K562 (cell line): Measurements from ENCODE around the gene PLA2G2C. TPM values are rescaled to one million over a fixed set of nuclear protein-coding genes. Genes with fewer than 3 reads are reported as not detected.

Source experiments
- ARHGAP35 ChIP-seq: fragments of 450-650 bp; IDR thresholded peaks from 2 replicates; pipeline ENCODE4 v1.6.1; 2018; ENCODE audit not compliant: partially characterized antibody
- ARID2 ChIP-seq: fragments of 450-650 bp; IDR thresholded peaks from 2 replicates; pipeline ENCODE4 v1.6.1; 2017; ENCODE audit warnings: antibody characterized with exemption, mild to moderate bottlenecking
- ATF1 ChIP-seq, 2 experiments: fragments of 450-650 bp in 1 of 2; IDR thresholded peaks; 2 replicates each; pipeline ENCODE4 v1.6.1; 2016; ENCODE audit warnings: missing compliant biosample characterization in 1 of 2, missing genetic modification characterization in 1 of 2
- CBX8 ChIP-seq: fragments of 200-600 bp; sonication (generic); IDR thresholded peaks from 2 replicates; pipeline ENCODE4 v1.6.1; 2012; ENCODE audit warnings: borderline replicate concordance, mixed run types, low read depth, mild to moderate bottlenecking, moderate library complexity, mixed read lengths, low read length, control low read depth, inconsistent platforms; ENCODE audit not compliant: poor library complexity, severe bottlenecking; ENCODE audit errors: extremely low read depth
- CTCF ChIP-seq, 3 experiments: IDR thresholded peaks in 2 of 3; conservative IDR thresholded peaks in 1 of 3; 2 replicates each; pipeline ENCODE4 v1.5.1; 2011 to 2012; ENCODE audit warnings: low read length in 3 of 3, mild to moderate bottlenecking in 3 of 3, control low read depth in 2 of 3, improper control_type of control experiment in 1 of 3, inconsistent platforms in 1 of 3, low read depth in 1 of 3, mixed read lengths in 1 of 3, moderate library complexity in 1 of 3; ENCODE audit not compliant: insufficient read depth in 2 of 3
- DACH1 ChIP-seq: fragments of 450-650 bp; IDR thresholded peaks from 2 replicates; pipeline ENCODE4 v1.6.1; 2018; ENCODE audit not compliant: partially characterized antibody
- HNRNPK ChIP-seq: fragments of 200-400 bp; formaldehyde crosslinking; IDR thresholded peaks from one replicate; pipeline ENCODE4 v1.6.1; 2018; ENCODE audit warnings: mild to moderate bottlenecking, low read depth, low read length; ENCODE audit not compliant: poor library complexity, severe bottlenecking
- LEF1 ChIP-seq: fragments of 450-650 bp; IDR thresholded peaks from 2 replicates; pipeline ENCODE4 v1.6.1; 2016; ENCODE audit warnings: mild to moderate bottlenecking
- MEF2D ChIP-seq: conservative IDR thresholded peaks from 2 replicates; pipeline ENCODE4 v1.6.1; 2016; ENCODE audit warnings: low read depth, missing genetic modification characterization, missing compliant biosample characterization
- RFX5 ChIP-seq: IDR thresholded peaks from 2 replicates; pipeline ENCODE4 v1.6.1; 2011; ENCODE audit warnings: low read depth, mild to moderate bottlenecking, improper control_type of control experiment, low read length
- SMARCC2 ChIP-seq: fragments of 450-650 bp; IDR thresholded peaks from 2 replicates; pipeline ENCODE4 v1.6.1; 2017; ENCODE audit warnings: antibody characterized with exemption, moderate library complexity, mild to moderate bottlenecking, low read depth
- ZNF140 ChIP-seq: fragments of 250-450 bp; sonication (Bioruptor Pico); IDR thresholded peaks from 2 replicates; pipeline ENCODE4 v1.8.0; 2021; ENCODE audit warnings: moderate library complexity, mild to moderate bottlenecking, inconsistent platforms
- ZNF324 ChIP-seq: fragments of 250-450 bp; sonication (Bioruptor Pico); IDR thresholded peaks from 2 replicates; pipeline ENCODE4 v1.4.0; 2020; ENCODE audit warnings: mild to moderate bottlenecking
- polyA plus RNA-seq, 8 experiments: library from polyadenylated mRNA; depleted of rRNA in 4 of 8; stranded (reverse) in 5 of 8; unstranded in 3 of 8; fragments of >200 nt; fragmentation: Nextera tagmentation in 2 of 8; fragmentation: Illumina TruSeq in 1 of 8; extraction: Ambion mirVana in 2 of 8; extraction: Trizol in 1 of 8; gene quantifications; 2 replicates each; pipeline versions ENCODE4 v1.2.1 to v1.2.3, GENCODE V29; 2011 to 2014; ENCODE audit warnings: inconsistent platforms in 1 of 8, missing spikeins in 1 of 8
- total RNA-seq, 7 experiments: library from RNA; depleted of rRNA in 6 of 7; stranded (reverse); fragments of >200 nt in 6 of 7; fragmentation: Illumina TruSeq in 2 of 7; extraction: Trizol in 2 of 7; gene quantifications; 2 replicates each; pipeline versions ENCODE4 v1.2.1 to v1.2.3, GENCODE V29; 2011 to 2021; ENCODE audit warnings: low replicate concordance in 1 of 7
- TF ChIP-seq, protein P1 (sequence below): sonication (generic); formaldehyde crosslinking; IDR thresholded peaks from 2 replicates; pipeline ENCODE4 v1.8.0; 2022; ENCODE audit warnings: mild to moderate bottlenecking, missing genetic modification reagents
- TF ChIP-seq, protein P2 (sequence below), 2 experiments: fragments of 450-650 bp in 1 of 2; sonication (generic) in 1 of 2; formaldehyde crosslinking; conservative IDR thresholded peaks; 2 replicates each; pipeline versions ENCODE4 v1.4.0 to v1.8.1; 2020 to 2022; ENCODE audit warnings: mild to moderate bottlenecking in 1 of 2, missing genetic modification reagents in 1 of 2
- TF ChIP-seq, protein P3 (sequence below), 2 experiments: fragments of 450-650 bp; IDR thresholded peaks; 2 replicates each; pipeline ENCODE4 v1.6.1; 2016; ENCODE audit warnings: mild to moderate bottlenecking in 2 of 2, borderline replicate concordance in 1 of 2, low read depth in 1 of 2, moderate library complexity in 1 of 2

The PLA2G2C gene
- total and polyA plus RNA-seq, 9 of the 15 experiments (the other 6 are each of a cell fraction or from before 2014, with no cell fraction given): 0.14 to 0.49 (median 0.21) TPM

DNA sequence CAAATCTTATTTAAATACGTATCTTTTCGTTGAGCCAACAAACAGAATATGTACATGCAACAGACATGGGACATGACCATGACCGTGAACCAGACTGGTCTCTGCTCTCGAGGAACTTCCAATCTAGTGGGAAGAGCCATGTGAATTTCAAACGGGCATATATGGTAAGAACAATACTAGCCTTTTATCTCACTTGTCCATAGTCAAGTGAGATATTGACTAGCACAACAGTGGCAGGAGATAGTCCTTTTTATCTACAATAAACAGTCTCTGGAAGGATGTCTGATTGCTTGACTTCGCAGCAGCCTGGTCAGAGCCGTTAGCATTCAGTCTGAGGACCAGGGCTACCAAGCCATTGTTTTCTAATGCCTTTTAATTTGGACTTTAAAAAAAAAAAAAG lies 12.6 kb upstream of the PLA2G2C start (continued):
- TF ChIP-seq HNRNPK: no peak
- TF ChIP-seq CTCF (IDR thresholded peaks at IDR 0.05 in 2 of 3, conservative IDR thresholded peaks at IDR 0.05 in 1 of 3; ENCODE audit: insufficient read depth in 2 of 3, low read depth in 1 of 3, low read length in 3 of 3): 0 out of 6 replicates have a peak, but pooled peaks of 1 of the 3 experiments have one; percentile 3
- TF ChIP-seq ZNF324 (CRISPR knock-in tag): no peak
- TF ChIP-seq, protein P1, sequence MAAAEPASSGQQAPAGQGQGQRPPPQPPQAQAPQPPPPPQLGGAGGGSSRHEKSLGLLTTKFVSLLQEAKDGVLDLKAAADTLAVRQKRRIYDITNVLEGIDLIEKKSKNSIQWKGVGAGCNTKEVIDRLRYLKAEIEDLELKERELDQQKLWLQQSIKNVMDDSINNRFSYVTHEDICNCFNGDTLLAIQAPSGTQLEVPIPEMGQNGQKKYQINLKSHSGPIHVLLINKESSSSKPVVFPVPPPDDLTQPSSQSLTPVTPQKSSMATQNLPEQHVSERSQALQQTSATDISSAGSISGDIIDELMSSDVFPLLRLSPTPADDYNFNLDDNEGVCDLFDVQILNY (CRISPR knock-in tag): no peak
- TF ChIP-seq ARHGAP35: no peak
- TF ChIP-seq CBX8: no peak
- peak; percentile 67; the same call in 1 of the 2 replicates for TF ChIP-seq LEF1
- TF ChIP-seq ATF1 (CRISPR knock-in tag; IDR thresholded peaks at IDR 0.05): no peak
- 0 out of 2 replicates have a peak, but pooled peaks have one; percentile 3 for TF ChIP-seq ATF1 (tag; IDR thresholded peaks at IDR 0.05)
- peak; percentile 70 for TF ChIP-seq MEF2D (tag)
- TF ChIP-seq, protein P2, sequence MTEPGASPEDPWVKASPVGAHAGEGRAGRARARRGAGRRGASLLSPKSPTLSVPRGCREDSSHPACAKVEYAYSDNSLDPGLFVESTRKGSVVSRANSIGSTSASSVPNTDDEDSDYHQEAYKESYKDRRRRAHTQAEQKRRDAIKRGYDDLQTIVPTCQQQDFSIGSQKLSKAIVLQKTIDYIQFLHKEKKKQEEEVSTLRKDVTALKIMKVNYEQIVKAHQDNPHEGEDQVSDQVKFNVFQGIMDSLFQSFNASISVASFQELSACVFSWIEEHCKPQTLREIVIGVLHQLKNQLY (CRISPR knock-in tag; conservative IDR thresholded peaks at IDR 0.05): no peak
- no peak for TF ChIP-seq ARID2
- no peak for TF ChIP-seq ZNF140
- TF ChIP-seq, protein P3, sequence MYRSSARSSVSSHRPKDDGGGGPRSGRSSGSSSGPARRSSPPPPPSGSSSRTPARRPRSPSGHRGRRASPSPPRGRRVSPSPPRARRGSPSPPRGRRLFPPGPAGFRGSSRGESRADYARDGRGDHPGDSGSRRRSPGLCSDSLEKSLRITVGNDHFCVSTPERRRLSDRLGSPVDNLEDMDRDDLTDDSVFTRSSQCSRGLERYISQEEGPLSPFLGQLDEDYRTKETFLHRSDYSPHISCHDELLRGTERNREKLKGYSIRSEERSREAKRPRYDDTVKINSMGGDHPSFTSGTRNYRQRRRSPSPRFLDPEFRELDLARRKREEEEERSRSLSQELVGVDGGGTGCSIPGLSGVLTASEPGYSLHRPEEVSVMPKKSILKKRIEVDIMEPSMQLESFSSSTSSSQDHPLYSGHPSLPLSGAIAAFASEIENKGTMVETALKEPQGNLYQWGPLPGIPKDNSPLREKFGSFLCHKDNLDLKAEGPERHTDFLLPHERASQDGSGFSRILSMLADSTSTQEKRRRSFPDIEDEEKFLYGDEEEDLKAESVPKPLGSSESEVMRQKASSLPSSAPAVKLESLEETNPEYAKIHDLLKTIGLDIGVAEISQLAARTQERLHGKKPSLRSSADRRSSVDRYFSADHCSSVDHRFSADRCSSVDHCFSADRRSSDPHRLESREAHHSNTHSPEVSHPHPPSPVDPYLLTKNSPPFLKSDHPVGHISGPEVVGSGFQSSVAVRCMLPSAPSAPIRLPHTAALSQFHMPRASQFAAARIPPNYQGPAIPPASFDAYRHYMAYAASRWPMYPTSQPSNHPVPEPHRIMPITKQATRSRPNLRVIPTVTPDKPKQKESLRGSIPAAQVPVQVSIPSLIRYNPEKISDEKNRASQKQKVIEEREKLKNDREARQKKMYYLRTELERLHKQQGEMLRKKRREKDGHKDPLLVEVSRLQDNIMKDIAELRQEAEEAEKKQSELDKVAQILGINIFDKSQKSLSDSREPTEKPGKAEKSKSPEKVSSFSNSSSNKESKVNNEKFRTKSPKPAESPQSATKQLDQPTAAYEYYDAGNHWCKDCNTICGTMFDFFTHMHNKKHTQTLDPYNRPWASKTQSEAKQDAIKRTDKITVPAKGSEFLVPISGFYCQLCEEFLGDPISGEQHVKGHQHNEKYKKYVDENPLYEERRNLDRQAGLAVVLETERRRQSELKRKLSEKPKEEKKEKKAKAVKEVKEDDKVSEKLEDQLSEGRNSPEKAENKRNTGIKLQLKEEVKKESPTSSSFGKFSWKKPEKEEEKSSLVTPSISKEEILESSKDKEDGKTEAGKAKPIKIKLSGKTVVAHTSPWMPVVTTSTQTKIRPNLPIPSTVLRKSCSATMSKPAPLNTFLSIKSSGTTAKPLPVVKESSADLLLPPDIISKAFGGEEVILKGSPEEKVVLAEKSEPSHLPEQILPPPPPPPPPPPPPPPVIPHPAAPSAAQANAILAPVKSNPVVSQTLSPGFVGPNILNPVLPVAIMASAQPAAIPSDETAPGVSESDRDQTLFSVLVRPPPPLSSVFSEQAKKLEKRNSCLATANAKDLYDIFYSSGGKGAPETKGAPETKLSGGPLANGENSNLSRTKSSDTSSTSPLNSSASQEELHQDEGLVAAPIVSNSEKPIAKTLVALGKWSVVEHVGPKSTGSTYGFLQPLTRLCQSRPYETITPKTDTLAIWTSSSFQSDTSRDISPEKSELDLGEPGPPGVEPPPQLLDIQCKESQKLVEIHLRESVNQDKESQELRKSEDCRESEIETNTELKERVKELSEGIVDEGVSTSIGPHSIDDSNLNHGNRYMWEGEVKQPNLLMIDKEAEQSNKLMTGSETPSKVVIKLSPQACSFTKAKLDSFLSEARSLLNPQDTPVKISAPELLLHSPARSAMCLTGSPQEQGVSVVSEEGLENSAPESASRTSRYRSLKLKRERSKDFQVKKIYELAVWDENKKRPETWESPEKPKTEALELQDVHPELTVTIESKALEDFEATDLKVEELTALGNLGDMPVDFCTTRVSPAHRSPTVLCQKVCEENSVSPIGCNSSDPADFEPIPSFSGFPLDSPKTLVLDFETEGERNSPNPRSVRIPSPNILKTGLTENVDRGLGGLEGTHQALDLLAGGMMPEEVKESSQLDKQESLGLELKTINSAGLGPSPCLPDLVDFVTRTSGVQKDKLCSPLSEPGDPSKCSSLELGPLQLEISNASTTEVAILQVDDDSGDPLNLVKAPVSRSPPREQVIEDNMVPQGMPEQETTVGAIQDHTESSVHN (IDR thresholded peaks at IDR 0.05; ENCODE audit: borderline replicate concordance in 1 of 2, low read depth in 1 of 2): no peak
- TF ChIP-seq SMARCC2: peak; percentile 79; the same call in 1 of the 2 replicates
- peak; percentile 28 for TF ChIP-seq DACH1
- TF ChIP-seq RFX5: no peak
